Breast epithelium (tissue), 3 donors: ENCODE data around the gene SLC25A28.

ENCODE experiments used
- CTCF ChIP-seq, 3 donors: fragments of 450-650 bp; IDR thresholded peaks; one replicate each; pipeline ENCODE4 v1.5.1; 2016 to 2017; ENCODE audit warnings: antibody characterized with exemption in 3 of 3, mild to moderate bottlenecking in 3 of 3, moderate library complexity in 3 of 3
- POLR2A ChIP-seq: fragments of 450-650 bp; IDR thresholded peaks from one replicate; pipeline ENCODE4 v1.6.1; 2016; ENCODE audit warnings: antibody characterized with exemption, mild to moderate bottlenecking, moderate library complexity
- POLR2AphosphoS5 ChIP-seq, 3 donors: sonication (generic); formaldehyde crosslinking; IDR thresholded peaks; one replicate each; pipeline ENCODE4 v1.6.1; 2017; ENCODE audit warnings: antibody characterized with exemption in 3 of 3

GRCh38 chr10:99630991-99631390, 10.8 kb upstream of the SLC25A28 start:
- TF ChIP-seq CTCF (IDR thresholded peaks at IDR 0.05): no peak
- TF ChIP-seq POLR2A: no peak
- no peak for TF ChIP-seq POLR2AphosphoS5 (IDR thresholded peaks at IDR 0.05)
